Measurements from ENCODE around the gene RAB12. TPM values are rescaled to one million over a fixed set of nuclear protein-coding genes. Genes with fewer than 3 reads are reported as not detected.

Gene RAB12
- total and polyA plus RNA-seq, 2 of the 13 experiments (the other 11 are each of a cell fraction or from before 2014, with no cell fraction given): 9.5 to 25.3 TPM

DNA sequence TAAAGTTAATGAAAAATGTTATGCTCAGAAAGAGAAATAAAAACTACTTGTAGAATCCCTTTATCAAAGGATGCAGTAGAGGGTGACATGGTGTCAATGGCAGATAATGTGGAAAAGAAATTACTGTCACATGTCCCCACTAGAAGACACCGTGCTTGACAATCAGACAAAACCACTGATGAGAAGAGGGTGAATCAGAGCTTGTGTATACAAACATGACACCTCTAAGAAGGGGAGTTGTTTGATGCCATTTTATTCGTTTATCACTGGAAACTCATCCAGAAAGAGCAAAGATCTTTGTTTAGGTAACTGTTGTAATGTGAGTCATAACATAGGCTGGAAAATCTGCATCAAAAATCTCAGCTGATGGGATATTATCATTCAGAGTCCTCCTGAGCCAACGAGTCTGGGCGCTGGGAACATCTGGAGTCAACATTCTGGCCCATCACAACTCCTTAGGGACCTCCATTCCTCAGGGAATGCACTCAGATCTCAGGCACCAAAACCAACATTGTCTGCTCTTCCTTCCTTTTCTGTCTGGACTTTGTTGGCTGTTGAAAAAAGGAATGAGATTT, 49.5 kb upstream of the RAB12 start:
- in situ Hi-C loops (cut with HindIII; ENCODE audit: extremely low pct_ligation_motif_present, low pct_unique_long_range_greater_than_20kb) (no loop called here), intact Hi-C loops (cut with micrococcal nuclease; ENCODE audit: unreplicated experiment) (no loop called here)
- peaks cover 0 to 13% of the 10 kb centered on the region in 2 experiments; a peak in 1 of 5 replicates for H3K27me3 ChIP-seq (ENCODE audit: control insufficient read depth in 1 of 2, insufficient read depth in 2 of 2, low read length in 2 of 2)
- H3K36me3 ChIP-seq (replicated peaks in 1 of 2; ENCODE audit: control insufficient read depth in 1 of 2, insufficient read depth in 2 of 2, low read length in 2 of 2): no peaks in the 10 kb centered on the region
- no peaks in the 10 kb centered on the region for H4K20me1 ChIP-seq (ENCODE audit: insufficient read depth, low read length)
- FAIRE-seq: no peak
- no TSS peak for BruUV-seq (replicated peaks)
- no peaks in the 10 kb centered on the region for H3K9me3 ChIP-seq (ENCODE audit: low read length)
- no peak overlapping the region for H3K9ac ChIP-seq (ENCODE audit: insufficient read depth, low read depth, low read length)
- no peak overlapping the region for H3K27ac ChIP-seq (ENCODE audit: extremely low read length, insufficient read depth, low read length)
- 2% methylated on average over 4 of the region's 4 CpGs for WGBS (ENCODE audit: low lambda C conversion rate)
- DNase-seq (ENCODE audit: low spot score): no peak
- ChIA-PET POLR2A (no interaction called here), CTCF (ENCODE audit: low intra/inter-chr PET ratio, low total read pairs) (no interaction called here)
- peaks cover 10% of the 10 kb centered on the region; the same call in 1 of the 2 replicates for H3K4me1 ChIP-seq (ENCODE audit: insufficient read depth, low read length)
- no peak overlapping the region for H2AFZ ChIP-seq (ENCODE audit: low read length)
- no peaks in the 10 kb centered on the region for H3K79me2 ChIP-seq (ENCODE audit: insufficient read depth, low read length)
- ATAC-seq: no peak
- H3K4me2 ChIP-seq (ENCODE audit: low read depth, low read length): no peak overlapping the region
- H3K4me3 ChIP-seq (replicated peaks in 1 of 3; ENCODE audit: insufficient read depth in 1 of 3, low read depth in 2 of 3, low read length in 3 of 3): no peak overlapping the region
- TF ChIP-seq, protein P1, sequence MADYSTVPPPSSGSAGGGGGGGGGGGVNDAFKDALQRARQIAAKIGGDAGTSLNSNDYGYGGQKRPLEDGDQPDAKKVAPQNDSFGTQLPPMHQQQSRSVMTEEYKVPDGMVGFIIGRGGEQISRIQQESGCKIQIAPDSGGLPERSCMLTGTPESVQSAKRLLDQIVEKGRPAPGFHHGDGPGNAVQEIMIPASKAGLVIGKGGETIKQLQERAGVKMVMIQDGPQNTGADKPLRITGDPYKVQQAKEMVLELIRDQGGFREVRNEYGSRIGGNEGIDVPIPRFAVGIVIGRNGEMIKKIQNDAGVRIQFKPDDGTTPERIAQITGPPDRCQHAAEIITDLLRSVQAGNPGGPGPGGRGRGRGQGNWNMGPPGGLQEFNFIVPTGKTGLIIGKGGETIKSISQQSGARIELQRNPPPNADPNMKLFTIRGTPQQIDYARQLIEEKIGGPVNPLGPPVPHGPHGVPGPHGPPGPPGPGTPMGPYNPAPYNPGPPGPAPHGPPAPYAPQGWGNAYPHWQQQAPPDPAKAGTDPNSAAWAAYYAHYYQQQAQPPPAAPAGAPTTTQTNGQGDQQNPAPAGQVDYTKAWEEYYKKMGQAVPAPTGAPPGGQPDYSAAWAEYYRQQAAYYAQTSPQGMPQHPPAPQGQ (CRISPR knock-in tag; IDR thresholded peaks at IDR 0.05; ENCODE audit: borderline replicate concordance): no peak
- no peak for TF ChIP-seq GABPB1 (CRISPR knock-in tag; IDR thresholded peaks at IDR 0.05)
- no peak for TF ChIP-seq ZKSCAN1 (IDR thresholded peaks at IDR 0.05; ENCODE audit: low read length)
- TF ChIP-seq, protein P2, sequence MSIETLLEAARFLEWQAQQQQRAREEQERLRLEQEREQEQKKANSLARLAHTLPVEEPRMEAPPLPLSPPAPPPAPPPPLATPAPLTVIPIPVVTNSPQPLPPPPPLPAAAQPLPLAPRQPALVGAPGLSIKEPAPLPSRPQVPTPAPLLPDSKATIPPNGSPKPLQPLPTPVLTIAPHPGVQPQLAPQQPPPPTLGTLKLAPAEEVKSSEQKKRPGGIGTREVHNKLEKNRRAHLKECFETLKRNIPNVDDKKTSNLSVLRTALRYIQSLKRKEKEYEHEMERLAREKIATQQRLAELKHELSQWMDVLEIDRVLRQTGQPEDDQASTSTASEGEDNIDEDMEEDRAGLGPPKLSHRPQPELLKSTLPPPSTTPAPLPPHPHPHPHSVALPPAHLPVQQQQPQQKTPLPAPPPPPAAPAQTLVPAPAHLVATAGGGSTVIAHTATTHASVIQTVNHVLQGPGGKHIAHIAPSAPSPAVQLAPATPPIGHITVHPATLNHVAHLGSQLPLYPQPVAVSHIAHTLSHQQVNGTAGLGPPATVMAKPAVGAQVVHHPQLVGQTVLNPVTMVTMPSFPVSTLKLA (IDR thresholded peaks at IDR 0.05): no peak
- no peak for TF ChIP-seq ZFP90 (CRISPR knock-in tag; IDR thresholded peaks at IDR 0.05; ENCODE audit: borderline replicate concordance)
- TF ChIP-seq, protein P3, sequence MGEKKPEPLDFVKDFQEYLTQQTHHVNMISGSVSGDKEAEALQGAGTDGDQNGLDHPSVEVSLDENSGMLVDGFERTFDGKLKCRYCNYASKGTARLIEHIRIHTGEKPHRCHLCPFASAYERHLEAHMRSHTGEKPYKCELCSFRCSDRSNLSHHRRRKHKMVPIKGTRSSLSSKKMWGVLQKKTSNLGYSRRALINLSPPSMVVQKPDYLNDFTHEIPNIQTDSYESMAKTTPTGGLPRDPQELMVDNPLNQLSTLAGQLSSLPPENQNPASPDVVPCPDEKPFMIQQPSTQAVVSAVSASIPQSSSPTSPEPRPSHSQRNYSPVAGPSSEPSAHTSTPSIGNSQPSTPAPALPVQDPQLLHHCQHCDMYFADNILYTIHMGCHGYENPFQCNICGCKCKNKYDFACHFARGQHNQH (CRISPR knock-in tag; IDR thresholded peaks at IDR 0.05): no peak
- TF ChIP-seq ZZZ3 (CRISPR knock-in tag; IDR thresholded peaks at IDR 0.05; ENCODE audit: borderline replicate concordance): no peak
- TF ChIP-seq ZNF260 (CRISPR knock-in tag; IDR thresholded peaks at IDR 0.05; ENCODE audit: borderline replicate concordance, low read depth): no peak
- TF ChIP-seq, protein P4, sequence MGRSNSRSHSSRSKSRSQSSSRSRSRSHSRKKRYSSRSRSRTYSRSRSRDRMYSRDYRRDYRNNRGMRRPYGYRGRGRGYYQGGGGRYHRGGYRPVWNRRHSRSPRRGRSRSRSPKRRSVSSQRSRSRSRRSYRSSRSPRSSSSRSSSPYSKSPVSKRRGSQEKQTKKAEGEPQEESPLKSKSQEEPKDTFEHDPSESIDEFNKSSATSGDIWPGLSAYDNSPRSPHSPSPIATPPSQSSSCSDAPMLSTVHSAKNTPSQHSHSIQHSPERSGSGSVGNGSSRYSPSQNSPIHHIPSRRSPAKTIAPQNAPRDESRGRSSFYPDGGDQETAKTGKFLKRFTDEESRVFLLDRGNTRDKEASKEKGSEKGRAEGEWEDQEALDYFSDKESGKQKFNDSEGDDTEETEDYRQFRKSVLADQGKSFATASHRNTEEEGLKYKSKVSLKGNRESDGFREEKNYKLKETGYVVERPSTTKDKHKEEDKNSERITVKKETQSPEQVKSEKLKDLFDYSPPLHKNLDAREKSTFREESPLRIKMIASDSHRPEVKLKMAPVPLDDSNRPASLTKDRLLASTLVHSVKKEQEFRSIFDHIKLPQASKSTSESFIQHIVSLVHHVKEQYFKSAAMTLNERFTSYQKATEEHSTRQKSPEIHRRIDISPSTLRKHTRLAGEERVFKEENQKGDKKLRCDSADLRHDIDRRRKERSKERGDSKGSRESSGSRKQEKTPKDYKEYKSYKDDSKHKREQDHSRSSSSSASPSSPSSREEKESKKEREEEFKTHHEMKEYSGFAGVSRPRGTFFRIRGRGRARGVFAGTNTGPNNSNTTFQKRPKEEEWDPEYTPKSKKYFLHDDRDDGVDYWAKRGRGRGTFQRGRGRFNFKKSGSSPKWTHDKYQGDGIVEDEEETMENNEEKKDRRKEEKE (IDR thresholded peaks at IDR 0.05): no peak
- TF ChIP-seq ZNF484 (CRISPR knock-in tag; IDR thresholded peaks at IDR 0.05; ENCODE audit: borderline replicate concordance, low read depth): no peak
- TF ChIP-seq RARG (CRISPR knock-in tag; IDR thresholded peaks at IDR 0.05; ENCODE audit: low read depth): no peak
- no peak for TF ChIP-seq TMF1 (CRISPR knock-in tag; IDR thresholded peaks at IDR 0.05; ENCODE audit: low read depth)
- no peak for TF ChIP-seq JUND (CRISPR knock-in tag; IDR thresholded peaks at IDR 0.05)
- TF ChIP-seq HNRNPUL1 (IDR thresholded peaks at IDR 0.05; ENCODE audit: low read depth, low read length): no peak
- TF ChIP-seq ESRRA (CRISPR knock-in tag; IDR thresholded peaks at IDR 0.05; ENCODE audit: low read depth): no peak

Data from HepG2 (cell line).